ENCODE measurements around the gene PDCD2.

DNA sequence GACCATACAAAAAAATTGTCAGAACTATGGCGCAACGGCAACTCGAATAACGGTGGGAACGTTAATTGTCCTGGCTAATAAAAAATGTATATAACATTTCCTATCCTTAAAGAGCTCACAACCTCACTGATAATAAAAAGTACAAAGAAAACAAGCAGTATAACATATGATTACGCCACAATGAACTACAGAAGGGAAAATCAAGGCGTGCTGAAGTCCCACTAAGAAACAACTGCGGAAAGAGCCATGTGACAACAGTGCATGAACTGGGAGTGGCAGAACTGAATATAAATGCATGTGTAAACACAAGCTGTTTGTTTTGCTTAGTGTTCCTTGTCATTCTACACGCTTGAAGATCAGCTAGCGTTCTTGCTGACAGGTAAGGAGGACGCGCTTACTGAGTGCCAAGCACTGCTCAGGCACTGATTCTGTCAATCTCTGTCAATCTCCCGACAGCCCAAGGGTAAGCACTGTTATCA, 30.9 kb downstream of the PDCD2 start:
- TF ChIP-seq, protein P1, sequence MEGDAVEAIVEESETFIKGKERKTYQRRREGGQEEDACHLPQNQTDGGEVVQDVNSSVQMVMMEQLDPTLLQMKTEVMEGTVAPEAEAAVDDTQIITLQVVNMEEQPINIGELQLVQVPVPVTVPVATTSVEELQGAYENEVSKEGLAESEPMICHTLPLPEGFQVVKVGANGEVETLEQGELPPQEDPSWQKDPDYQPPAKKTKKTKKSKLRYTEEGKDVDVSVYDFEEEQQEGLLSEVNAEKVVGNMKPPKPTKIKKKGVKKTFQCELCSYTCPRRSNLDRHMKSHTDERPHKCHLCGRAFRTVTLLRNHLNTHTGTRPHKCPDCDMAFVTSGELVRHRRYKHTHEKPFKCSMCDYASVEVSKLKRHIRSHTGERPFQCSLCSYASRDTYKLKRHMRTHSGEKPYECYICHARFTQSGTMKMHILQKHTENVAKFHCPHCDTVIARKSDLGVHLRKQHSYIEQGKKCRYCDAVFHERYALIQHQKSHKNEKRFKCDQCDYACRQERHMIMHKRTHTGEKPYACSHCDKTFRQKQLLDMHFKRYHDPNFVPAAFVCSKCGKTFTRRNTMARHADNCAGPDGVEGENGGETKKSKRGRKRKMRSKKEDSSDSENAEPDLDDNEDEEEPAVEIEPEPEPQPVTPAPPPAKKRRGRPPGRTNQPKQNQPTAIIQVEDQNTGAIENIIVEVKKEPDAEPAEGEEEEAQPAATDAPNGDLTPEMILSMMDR (IDR thresholded peaks at IDR 0.05): no peak
- no peak for TF ChIP-seq POLR2A (IDR thresholded peaks at IDR 0.05)
